Gastroesophageal sphincter (tissue), 4 donors: ENCODE measurements around the gene MAS1. TPM values are rescaled to one million over a fixed set of nuclear protein-coding genes. Genes with fewer than 3 reads are reported as not detected.

Experiments
- ATAC-seq: fragments of 150-250 bp; one replicate; pipeline ENCODE4 v1.9.1; 2016; ENCODE audit warnings: mild to moderate bottlenecking, moderate library complexity
- H3K27ac ChIP-seq, 4 donors: fragments of 200-600 bp; sonication (generic) in 3 of 4; 1 replicate in 3 of 4; 2 replicates in 1 of 4; pipeline ENCODE4 v1.5.1; 2016 to 2019
- H3K27me3 ChIP-seq: fragments of 200-600 bp; sonication (generic); one replicate; pipeline ENCODE4 v1.5.1; 2019
- H3K36me3 ChIP-seq, 2 donors: fragments of 200-600 bp; sonication (generic); one replicate each; pipeline ENCODE4 v1.5.1; 2019; ENCODE audit warnings: control low read depth in 1 of 2
- H3K4me1 ChIP-seq, 3 donors: fragments of 200-600 bp; sonication (generic); 1 replicate in 2 of 3; 2 replicates in 1 of 3; pipeline ENCODE4 v1.5.1; 2016 to 2019; ENCODE audit warnings: control low read depth in 2 of 3
- H3K4me3 ChIP-seq, 2 donors: fragments of 200-600 bp; sonication (generic); one replicate each; pipeline ENCODE4 v1.5.1; 2019; ENCODE audit warnings: mild to moderate bottlenecking in 1 of 2, moderate library complexity in 1 of 2
- H3K9me3 ChIP-seq, 3 donors: fragments of 200-600 bp; sonication (generic); one replicate each; pipeline ENCODE4 v1.5.1; 2017 to 2019; ENCODE audit warnings: control low read depth in 2 of 3
- EP300 ChIP-seq: sonication (generic); formaldehyde crosslinking; IDR thresholded peaks from one replicate; pipeline ENCODE4 v1.6.1; 2017; ENCODE audit warnings: antibody characterized with exemption, mild to moderate bottlenecking
- POLR2A ChIP-seq, 2 donors: fragments of 450-650 bp; IDR thresholded peaks; one replicate each; pipeline ENCODE4 v1.6.1; 2017; ENCODE audit warnings: antibody characterized with exemption in 2 of 2, mild to moderate bottlenecking in 2 of 2, moderate library complexity in 1 of 2
- POLR2AphosphoS5 ChIP-seq: sonication (generic); formaldehyde crosslinking; IDR thresholded peaks from one replicate; pipeline ENCODE4 v1.6.1; 2017; ENCODE audit warnings: antibody characterized with exemption
- WGBS, 2 donors: methylation state at CpG; one replicate each; pipeline ENCODE4 v1.1.5; 2018; ENCODE audit warnings: low coverage in 1 of 2; 5-methylcytosine and 5-hydroxymethylcytosine counted together
- total RNA-seq, 4 donors: library from RNA; depleted of rRNA; stranded (reverse); fragments of >200 nt; gene quantifications; one replicate each; pipeline ENCODE4 v1.1.0, GENCODE V29; 2016
- TF ChIP-seq, protein P1 (sequence below), 4 experiments: fragments of 200-600 bp in 2 of 4; fragments of 450-650 bp in 2 of 4; sonication (generic) in 1 of 4; IDR thresholded peaks; one replicate each; pipeline ENCODE4 v1.5.1; 2017 to 2019; ENCODE audit warnings: antibody characterized with exemption in 4 of 4, mild to moderate bottlenecking in 2 of 4, moderate library complexity in 2 of 4

MAS1 gene
- total RNA-seq, 4 donors from 2014 or later, result not detected

DNA sequence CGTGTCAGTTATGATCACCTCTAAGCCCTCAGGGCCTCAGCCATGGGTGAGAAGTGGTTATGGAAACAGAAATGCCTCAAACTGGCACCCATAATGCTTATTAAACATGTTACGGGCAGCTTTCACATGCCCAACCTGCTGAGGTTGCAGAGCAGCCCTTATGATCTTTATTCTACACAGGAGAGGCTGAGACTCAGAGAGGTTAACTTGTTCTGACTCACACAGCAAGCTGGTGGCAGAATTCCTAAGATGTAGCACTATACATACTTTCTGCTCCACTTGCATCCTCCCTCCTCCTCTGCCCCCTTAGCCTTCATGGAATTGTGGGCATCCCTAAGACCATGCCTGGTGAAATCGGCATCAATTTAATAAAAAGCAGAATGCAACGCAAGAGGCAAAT is 43.4 kb downstream of the MAS1 start:
- no peak for ATAC-seq
- 86 to 90% methylated on average over 1 to 2 of the region's 4 CpGs for WGBS, 2 donors
- no peak overlapping the region for H3K4me3 ChIP-seq
- H3K27me3 ChIP-seq, result no peaks in the 10 kb centered on the region
- H3K27ac ChIP-seq, result no peak overlapping the region
- no peaks in the 10 kb centered on the region for H3K36me3 ChIP-seq
- H3K4me1 ChIP-seq, result peaks cover 0 to 5% (median 0%) of the 10 kb centered on the region in 3 donors
- H3K9me3 ChIP-seq, result peaks cover 0 to 7% (median 0%) of the 10 kb centered on the region in 3 donors
- TF ChIP-seq POLR2AphosphoS5 (no peak), EP300 (no peak), POLR2A (IDR thresholded peaks at IDR 0.05) (no peak)
- TF ChIP-seq, protein P1, sequence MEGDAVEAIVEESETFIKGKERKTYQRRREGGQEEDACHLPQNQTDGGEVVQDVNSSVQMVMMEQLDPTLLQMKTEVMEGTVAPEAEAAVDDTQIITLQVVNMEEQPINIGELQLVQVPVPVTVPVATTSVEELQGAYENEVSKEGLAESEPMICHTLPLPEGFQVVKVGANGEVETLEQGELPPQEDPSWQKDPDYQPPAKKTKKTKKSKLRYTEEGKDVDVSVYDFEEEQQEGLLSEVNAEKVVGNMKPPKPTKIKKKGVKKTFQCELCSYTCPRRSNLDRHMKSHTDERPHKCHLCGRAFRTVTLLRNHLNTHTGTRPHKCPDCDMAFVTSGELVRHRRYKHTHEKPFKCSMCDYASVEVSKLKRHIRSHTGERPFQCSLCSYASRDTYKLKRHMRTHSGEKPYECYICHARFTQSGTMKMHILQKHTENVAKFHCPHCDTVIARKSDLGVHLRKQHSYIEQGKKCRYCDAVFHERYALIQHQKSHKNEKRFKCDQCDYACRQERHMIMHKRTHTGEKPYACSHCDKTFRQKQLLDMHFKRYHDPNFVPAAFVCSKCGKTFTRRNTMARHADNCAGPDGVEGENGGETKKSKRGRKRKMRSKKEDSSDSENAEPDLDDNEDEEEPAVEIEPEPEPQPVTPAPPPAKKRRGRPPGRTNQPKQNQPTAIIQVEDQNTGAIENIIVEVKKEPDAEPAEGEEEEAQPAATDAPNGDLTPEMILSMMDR (IDR thresholded peaks at IDR 0.05), result no peak

DNA sequence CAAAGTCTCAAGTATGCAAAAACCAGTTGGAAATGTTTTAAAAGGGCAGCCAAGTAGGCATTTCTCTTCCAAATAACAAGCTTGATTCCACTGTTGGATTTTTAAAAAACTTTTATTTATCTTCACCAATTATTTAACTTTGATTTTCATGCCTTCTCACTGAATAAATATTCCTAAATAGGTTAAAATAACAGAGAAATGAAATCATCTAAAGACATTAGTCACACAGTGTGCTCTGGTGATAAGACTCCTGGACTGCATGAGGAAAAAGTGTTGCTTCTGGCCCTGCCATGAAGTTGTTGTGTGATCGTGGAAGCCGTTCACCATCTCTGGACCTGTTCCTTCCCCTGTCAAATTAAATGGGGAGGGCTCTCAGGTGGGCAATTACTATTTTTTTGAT is 44.3 kb downstream of the MAS1 start:
- 40 to 84% methylated on average over 2 of the region's 2 CpGs for whole genome bisulfite sequencing, 2 donors
- Histone ChIP-seq H3K9me3 (peaks cover 0 to 7% (median 0%) of the 10 kb centered on the region in 3 donors), H3K27ac (no peak overlapping the region), H3K4me1 (peaks cover 0 to 5% (median 0%) of the 10 kb centered on the region in 3 donors), H3K27me3 (no peaks in the 10 kb centered on the region), H3K36me3 (no peaks in the 10 kb centered on the region), H3K4me3 (no peak overlapping the region)
- ATAC-seq, result no peak
- TF ChIP-seq POLR2A (IDR thresholded peaks at IDR 0.05) (no peak), EP300 (no peak), POLR2AphosphoS5 (no peak)
- TF ChIP-seq, protein P1 (IDR thresholded peaks at IDR 0.05), result no peak

DNA sequence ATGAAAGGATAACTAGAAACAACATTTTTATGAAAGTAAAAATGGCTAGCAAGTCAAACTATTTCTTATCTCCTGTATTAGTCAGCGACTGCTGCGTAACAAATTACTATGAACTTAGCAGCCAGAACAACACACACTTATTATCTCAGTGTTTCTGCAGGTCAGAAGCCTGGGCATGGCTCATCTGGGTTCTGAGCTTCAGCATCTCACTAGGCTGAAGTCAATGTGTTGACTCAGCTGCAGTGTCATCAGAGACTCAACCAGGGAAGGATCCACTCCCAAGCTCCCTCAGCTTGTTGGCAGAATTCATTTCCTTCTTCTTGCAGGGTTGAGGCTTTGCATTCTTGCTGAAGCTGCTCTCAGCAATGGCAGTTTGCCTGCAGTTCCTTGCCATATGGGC is 44.8 kb downstream of the MAS1 start:
- ATAC-seq, result no peak
- H3K4me3 ChIP-seq, result no peak overlapping the region
- peaks cover 0 to 5% (median 0%) of the 10 kb centered on the region in 3 donors for H3K4me1 ChIP-seq
- no peak overlapping the region for H3K27ac ChIP-seq
- TF ChIP-seq POLR2A (IDR thresholded peaks at IDR 0.05) (no peak), EP300 (no peak), POLR2AphosphoS5 (no peak)
- TF ChIP-seq, protein P1 (IDR thresholded peaks at IDR 0.05), result no peak
- H3K9me3 ChIP-seq, result peaks cover 0 to 7% (median 0%) of the 10 kb centered on the region in 3 donors
- H3K36me3 ChIP-seq, result no peaks in the 10 kb centered on the region
- no peaks in the 10 kb centered on the region for H3K27me3 ChIP-seq
- 90 to 100% methylated on average over 2 of the region's 2 CpGs for WGBS, 2 donors

DNA sequence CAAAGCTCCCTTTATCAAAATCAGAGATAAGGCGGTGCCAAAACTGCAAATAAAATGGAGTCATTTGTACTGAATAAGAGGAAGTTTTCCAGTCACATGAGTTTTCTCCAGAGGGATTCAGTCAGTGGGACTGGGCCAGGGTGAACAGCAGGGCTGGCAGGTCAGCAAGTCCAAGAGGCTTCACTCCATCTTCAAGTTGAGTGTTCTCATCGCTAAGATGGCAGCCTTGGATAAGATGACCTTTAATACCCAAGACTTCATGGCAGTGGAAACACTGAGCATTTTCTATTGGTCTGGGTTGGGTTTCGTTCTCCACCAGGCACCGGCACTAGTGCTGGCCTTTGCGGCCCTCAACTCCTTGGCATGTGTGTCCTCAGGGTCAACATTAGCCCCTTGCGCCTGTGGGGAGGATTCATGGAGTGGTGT is 48.8 kb downstream of the MAS1 start:
- Histone ChIP-seq H3K4me1 (peaks cover 0 to 3% (median 0%) of the 10 kb centered on the region in 3 donors), H3K4me3 (no peak overlapping the region), H3K27me3 (no peaks in the 10 kb centered on the region), H3K27ac (no peak overlapping the region), H3K36me3 (no peaks in the 10 kb centered on the region), H3K9me3 (peaks cover 0 to 19% (median 0%) of the 10 kb centered on the region in 3 donors)
- 75 to 100% methylated on average over 3 to 6 of the region's 6 CpGs for WGBS, 2 donors
- TF ChIP-seq, protein P1 (IDR thresholded peaks at IDR 0.05), result no peak
- TF ChIP-seq POLR2AphosphoS5 (no peak), POLR2A (IDR thresholded peaks at IDR 0.05) (no peak)
- no peak for ATAC-seq

Other genes starting within 250 kb of the MAS1 start
- 100 to 1,000 TPM; 256 to 921 (median 488) TPM for gene SOD2, start 197.7 kb upstream of the MAS1 start, total RNA-seq
- gene WTAP, start 163.5 kb upstream of the MAS1 start, total RNA-seq, result 100 to 1,000 TPM in 1 of 4 donors, 10 to 100 TPM in 3; 52.1 to 123 (median 79.9) TPM
- 10 to 100 TPM in 2 of 4 donors, 1 to 10 TPM in 2; 3.1 to 11.7 (median 9.1) TPM for gene ACAT2, start 128.9 kb upstream of the MAS1 start, total RNA-seq
- 100 to 1,000 TPM; 129 to 147 (median 138) TPM for gene TCP1, start 101.4 kb upstream of the MAS1 start, total RNA-seq
- gene MRPL18, start 100.5 kb upstream of the MAS1 start, total RNA-seq, result 100 to 1,000 TPM in 1 of 4 donors, 10 to 100 TPM in 3; 58.0 to 107 (median 66.3) TPM
- under 1 TPM in 1 of 4 donors, not detected in 3; 0.47 TPM for gene PNLDC1, start 90.7 kb upstream of the MAS1 start, total RNA-seq
- gene IGF2R, start 78.1 kb downstream of the MAS1 start, total RNA-seq, result 10 to 100 TPM; 47.9 to 81.3 (median 52.7) TPM
- gene SLC22A1, start 230.8 kb downstream of the MAS1 start, total RNA-seq, result under 1 TPM in 3 of 4 donors, not detected in 1; 0.35 to 0.67 (median 0.58) TPM